GM04503 (cell line): ENCODE data around the gene ARL2.
"Not testable (repeated sequence)": the region's sequence is repeated elsewhere in the genome, so short reads cannot be mapped to it uniquely, and the experiment has no call there.

Experiments used
- DNase-seq: peaks from one replicate; pipeline ENCODE4 v3.0.0-alpha.2; 2012; ENCODE audit warnings: low read depth

The ARL2 gene

GRCh38 chr11:65013888-65014725 lies at the start of gene ARL2:
Gene ARL2 (plus strand): TSS chr11:65014160. CDS start chr11:65014208, 48 bp downstream.
- no peak for DNase-seq

GRCh38 chr11:64967375-64967774 lies 46.6 kb upstream of the ARL2 start:
- no peak for DNase-seq

GRCh38 chr11:64969209-64969608 lies 44.8 kb upstream of the ARL2 start:
- DNase-seq = no peak

- no peak for DNase-seq
These were observed 43.2 kb upstream of the ARL2 start for GRCh38 chr11:64970731-64971151.

GRCh38 chr11:64971421-64972233 lies 42.3 kb upstream of the ARL2 start, which contains the start of gene MAJIN:
Gene MAJIN (minus strand): TSS chr11:64972108. CDS start chr11:64959405, 12,703 bp downstream.
- no peak for DNase-seq

GRCh38 chr11:64974124-64974523 lies 39.8 kb upstream of the ARL2 start:
- DNase-seq = no peak

GRCh38 chr11:64976651-64977050 lies 37.3 kb upstream of the ARL2 start:
- DNase-seq = no peak

GRCh38 chr11:64983339-64983738 lies 30.6 kb upstream of the ARL2 start:
- not testable (repeated sequence) for DNase-seq

GRCh38 chr11:64987998-64988854 lies 25.7 kb upstream of the ARL2 start:
- DNase-seq = no peak

- DNase-seq = no peak
These were observed 24.5 kb upstream of the ARL2 start for GRCh38 chr11:64989416-64989815.

- DNase-seq = no peak
These were observed 23.6 kb upstream of the ARL2 start for GRCh38 chr11:64990222-64990923.

GRCh38 chr11:64994318-64994717 lies 19.6 kb upstream of the ARL2 start:
- DNase-seq = no peak

GRCh38 chr11:64996327-64996709 lies 17.6 kb upstream of the ARL2 start:
- no peak for DNase-seq

- no peak for DNase-seq
These were observed 17.1 kb upstream of the ARL2 start, which contains the start of gene BATF2 for GRCh38 chr11:64996710-64997380. Gene BATF2 (minus strand): TSS chr11:64996971. CDS start chr11:64996914, 57 bp downstream.

GRCh38 chr11:64998141-64998540 lies 15.8 kb upstream of the ARL2 start:
- DNase-seq = no peak

- no peak for DNase-seq
These were observed 15.1 kb upstream of the ARL2 start for GRCh38 chr11:64998690-64999431.

- DNase-seq = no peak
These were observed 14.5 kb upstream of the ARL2 start for GRCh38 chr11:64999478-64999877.

- DNase-seq = no peak
These were observed 11.3 kb upstream of the ARL2 start for GRCh38 chr11:65002706-65003105.

- DNase-seq = no peak
These were observed 10.7 kb upstream of the ARL2 start for GRCh38 chr11:65003282-65003681.

- DNase-seq = not testable (repeated sequence)
These were observed 10.0 kb upstream of the ARL2 start for GRCh38 chr11:65003968-65004367.
